ENCODE measurements around the gene NUP205. TPM values are rescaled to one million over a fixed set of nuclear protein-coding genes. Genes with fewer than 3 reads are reported as not detected.

Gene NUP205
- total RNA-seq, 1 donor from 2014 or later: 66.1 TPM

- TF ChIP-seq CTCF (IDR thresholded peaks at IDR 0.05; ENCODE audit: unreplicated experiment): no peak
- Mint-ChIP-seq H3K27me3 (ENCODE audit: unreplicated experiment) (no peaks in the 10 kb centered on the region), H3K4me1 (ENCODE audit: unreplicated experiment) (peaks cover 2% of the 10 kb centered on the region), H3K27ac (ENCODE audit: unreplicated experiment) (no peak overlapping the region), H3K36me3 (ENCODE audit: low read depth, unreplicated experiment) (peaks cover 6% of the 10 kb centered on the region), H3K9me3 (ENCODE audit: unreplicated experiment) (no peaks in the 10 kb centered on the region), H3K4me3 (ENCODE audit: unreplicated experiment) (no peak overlapping the region)
- DNase-seq (ENCODE audit: low spot score): no peak
Measured at GRCh38 chr7:135673360-135673706, 115.6 kb downstream of the NUP205 start.

- peaks cover 3% of the 10 kb centered on the region for H3K36me3 Mint-ChIP-seq (ENCODE audit: low read depth, unreplicated experiment)
- H3K4me1 Mint-ChIP-seq (ENCODE audit: unreplicated experiment): peaks cover 6% of the 10 kb centered on the region
- H3K9me3 Mint-ChIP-seq (ENCODE audit: unreplicated experiment): no peaks in the 10 kb centered on the region
- no peak overlapping the region for H3K4me3 Mint-ChIP-seq (ENCODE audit: unreplicated experiment)
- no peak overlapping the region for H3K27ac Mint-ChIP-seq (ENCODE audit: unreplicated experiment)
- no peak for TF ChIP-seq CTCF (IDR thresholded peaks at IDR 0.05; ENCODE audit: unreplicated experiment)
- no peak for DNase-seq (ENCODE audit: low spot score)
- H3K27me3 Mint-ChIP-seq (ENCODE audit: unreplicated experiment): peaks cover under 1% of the 10 kb centered on the region
Measured at GRCh38 chr7:135678612-135679575, 121.2 kb downstream of the NUP205 start.

GRCh38 chr7:135681762-135682161 is 124.0 kb downstream of the NUP205 start:
- Mint-ChIP-seq H3K4me3 (ENCODE audit: unreplicated experiment) (no peak overlapping the region), H3K27ac (ENCODE audit: unreplicated experiment) (no peak overlapping the region), H3K4me1 (ENCODE audit: unreplicated experiment) (peaks cover 15% of the 10 kb centered on the region), H3K9me3 (ENCODE audit: unreplicated experiment) (no peaks in the 10 kb centered on the region), H3K27me3 (ENCODE audit: unreplicated experiment) (peaks cover 8% of the 10 kb centered on the region), H3K36me3 (ENCODE audit: low read depth, unreplicated experiment) (peaks cover 14% of the 10 kb centered on the region)
- no peak for TF ChIP-seq CTCF (IDR thresholded peaks at IDR 0.05; ENCODE audit: unreplicated experiment)
- no peak for DNase-seq (ENCODE audit: low spot score)

GRCh38 chr7:135682191-135682590 is 124.5 kb downstream of the NUP205 start:
- Mint-ChIP-seq H3K36me3 (ENCODE audit: low read depth, unreplicated experiment) (peaks cover 14% of the 10 kb centered on the region), H3K4me1 (ENCODE audit: unreplicated experiment) (peaks cover 15% of the 10 kb centered on the region), H3K4me3 (ENCODE audit: unreplicated experiment) (no peak overlapping the region), H3K27me3 (ENCODE audit: unreplicated experiment) (peaks cover 8% of the 10 kb centered on the region), H3K9me3 (ENCODE audit: unreplicated experiment) (no peaks in the 10 kb centered on the region), H3K27ac (ENCODE audit: unreplicated experiment) (no peak overlapping the region)
- no peak for DNase-seq (ENCODE audit: low spot score)
- TF ChIP-seq CTCF (IDR thresholded peaks at IDR 0.05; ENCODE audit: unreplicated experiment): no peak

- Mint-ChIP-seq H3K27me3 (ENCODE audit: unreplicated experiment) (peaks cover 8% of the 10 kb centered on the region), H3K4me1 (ENCODE audit: unreplicated experiment) (peaks cover 15% of the 10 kb centered on the region), H3K27ac (ENCODE audit: unreplicated experiment) (no peak overlapping the region), H3K4me3 (ENCODE audit: unreplicated experiment) (no peak overlapping the region), H3K9me3 (ENCODE audit: unreplicated experiment) (no peaks in the 10 kb centered on the region), H3K36me3 (ENCODE audit: low read depth, unreplicated experiment) (peaks cover 14% of the 10 kb centered on the region)
- no peak for DNase-seq (ENCODE audit: low spot score)
- TF ChIP-seq CTCF (IDR thresholded peaks at IDR 0.05; ENCODE audit: unreplicated experiment): no peak
Measured at GRCh38 chr7:135683609-135684008, 125.9 kb downstream of the NUP205 start.

Data from endothelial cell (in vitro differentiated cells).